Loucy (cell line): ENCODE results near the gene ANKRD23.

ENCODE experiments used
- CTCF ChIP-seq: fragments of 200-600 bp; sonication (generic); conservative IDR thresholded peaks from 2 replicates; pipeline ENCODE4 v1.5.1; 2014; ENCODE audit warnings: mild to moderate bottlenecking, antibody characterized with exemption, low read length
- EZH2phosphoT487 ChIP-seq: fragments of 200-600 bp; IDR thresholded peaks from 2 replicates; pipeline ENCODE4 v1.6.1; 2018; ENCODE audit warnings: antibody characterized with exemption, mild to moderate bottlenecking, moderate library complexity, borderline replicate concordance

GRCh38 chr2:96815326-96816126, 28.3 kb downstream of the ANKRD23 start:
- TF ChIP-seq CTCF (no peak), EZH2phosphoT487 (no peak)
